ENCODE results near the gene IMPDH1.

DNA sequence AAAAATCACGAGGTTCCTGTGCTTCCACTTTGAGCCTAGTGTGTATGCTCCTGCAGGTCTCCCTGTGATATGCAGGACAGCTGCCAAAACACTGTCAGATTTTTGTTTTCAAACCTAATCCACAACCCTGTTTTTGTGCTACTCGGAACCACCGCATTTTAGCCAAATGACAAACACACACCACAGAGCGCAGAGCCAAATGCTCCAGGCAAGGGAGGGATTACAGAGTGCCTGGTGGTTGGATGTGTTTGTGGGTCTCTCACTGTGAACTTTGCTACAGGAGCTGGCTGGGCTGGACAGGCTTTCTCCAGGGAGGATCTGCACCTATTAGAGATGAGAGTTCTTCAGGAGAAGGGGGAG is 60.3 kb downstream of the IMPDH1 start:
- TF ChIP-seq POLR2AphosphoS5 (IDR thresholded peaks at IDR 0.05), result no peak
- TF ChIP-seq, protein P1, sequence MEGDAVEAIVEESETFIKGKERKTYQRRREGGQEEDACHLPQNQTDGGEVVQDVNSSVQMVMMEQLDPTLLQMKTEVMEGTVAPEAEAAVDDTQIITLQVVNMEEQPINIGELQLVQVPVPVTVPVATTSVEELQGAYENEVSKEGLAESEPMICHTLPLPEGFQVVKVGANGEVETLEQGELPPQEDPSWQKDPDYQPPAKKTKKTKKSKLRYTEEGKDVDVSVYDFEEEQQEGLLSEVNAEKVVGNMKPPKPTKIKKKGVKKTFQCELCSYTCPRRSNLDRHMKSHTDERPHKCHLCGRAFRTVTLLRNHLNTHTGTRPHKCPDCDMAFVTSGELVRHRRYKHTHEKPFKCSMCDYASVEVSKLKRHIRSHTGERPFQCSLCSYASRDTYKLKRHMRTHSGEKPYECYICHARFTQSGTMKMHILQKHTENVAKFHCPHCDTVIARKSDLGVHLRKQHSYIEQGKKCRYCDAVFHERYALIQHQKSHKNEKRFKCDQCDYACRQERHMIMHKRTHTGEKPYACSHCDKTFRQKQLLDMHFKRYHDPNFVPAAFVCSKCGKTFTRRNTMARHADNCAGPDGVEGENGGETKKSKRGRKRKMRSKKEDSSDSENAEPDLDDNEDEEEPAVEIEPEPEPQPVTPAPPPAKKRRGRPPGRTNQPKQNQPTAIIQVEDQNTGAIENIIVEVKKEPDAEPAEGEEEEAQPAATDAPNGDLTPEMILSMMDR (IDR thresholded peaks at IDR 0.05), result no peak
- TF ChIP-seq POLR2A (IDR thresholded peaks at IDR 0.05), result no peak
